H1 (cell line): ENCODE results near the gene ZNF334. TPM values are rescaled to one million over a fixed set of nuclear protein-coding genes. Genes with fewer than 3 reads are reported as not detected.

Experiments used
- ASH2L ChIP-seq: fragments of 200-600, 300-600 bp; sonication (generic); IDR thresholded peaks from one replicate; pipeline ENCODE4 v1.7.1; 2017; ENCODE audit warnings: low read length
- CHD1 ChIP-seq: IDR thresholded peaks from 2 replicates; pipeline ENCODE4 v1.6.1; 2012; ENCODE audit warnings: low read depth, low read length, improper control_type of control experiment
- CTBP2 ChIP-seq: IDR thresholded peaks from 2 replicates; pipeline ENCODE4 v1.7.0; 2011; ENCODE audit warnings: borderline replicate concordance, mild to moderate bottlenecking, moderate library complexity, mixed read lengths, low read length; ENCODE audit not compliant: insufficient read depth, insufficient read length
- HDAC6 ChIP-seq: IDR thresholded peaks from one replicate; pipeline ENCODE4 v1.7.1; 2012; ENCODE audit warnings: low read depth, mild to moderate bottlenecking, inconsistent platforms, low read length, moderate library complexity
- RAD21 ChIP-seq, 2 experiments: IDR thresholded peaks in 1 of 2; conservative IDR thresholded peaks in 1 of 2; 2 replicates each; pipeline ENCODE4 v1.6.1; 2011; ENCODE audit warnings: low read depth in 2 of 2, low read length in 2 of 2, improper control_type of control experiment in 1 of 2, inconsistent platforms in 1 of 2, mild to moderate bottlenecking in 1 of 2, moderate library complexity in 1 of 2
- SIN3A ChIP-seq, 2 experiments: IDR thresholded peaks in 1 of 2; conservative IDR thresholded peaks in 1 of 2; 2 replicates each; pipeline ENCODE4 v1.6.1; 2011 to 2012; ENCODE audit warnings: low read length in 2 of 2, improper control_type of control experiment in 1 of 2, low read depth in 1 of 2, mild to moderate bottlenecking in 1 of 2
- polyA plus RNA-seq, 7 experiments: library from polyadenylated mRNA; depleted of rRNA in 3 of 7; stranded (reverse) in 5 of 7; unstranded in 2 of 7; fragments of >200 nt in 5 of 7; fragments of 200-250 nt in 2 of 7; gene quantifications; 1 replicate in 5 of 7; 2 replicates in 1 of 7; 4 replicates in 1 of 7; pipeline versions ENCODE4 v1.2.1 to v1.2.3, GENCODE V29; 2011 to 2013; ENCODE audit warnings: missing spikeins in 2 of 7, mixed read lengths in 2 of 7
- total RNA-seq: library from RNA; stranded (reverse); fragmentation: NEBNext Ultra II Directional; extraction: Animal tissue kit (Norgen Biotek cat#: 25700); gene quantifications from 2 replicates; pipeline ENCODE4 v1.2.1, GENCODE V29; 2021

Gene ZNF334
- total and polyA plus RNA-seq, 2 of the 8 experiments (the other 6 are each of a cell fraction or from before 2014, with no cell fraction given), result 8.8 to 17.8 TPM

DNA sequence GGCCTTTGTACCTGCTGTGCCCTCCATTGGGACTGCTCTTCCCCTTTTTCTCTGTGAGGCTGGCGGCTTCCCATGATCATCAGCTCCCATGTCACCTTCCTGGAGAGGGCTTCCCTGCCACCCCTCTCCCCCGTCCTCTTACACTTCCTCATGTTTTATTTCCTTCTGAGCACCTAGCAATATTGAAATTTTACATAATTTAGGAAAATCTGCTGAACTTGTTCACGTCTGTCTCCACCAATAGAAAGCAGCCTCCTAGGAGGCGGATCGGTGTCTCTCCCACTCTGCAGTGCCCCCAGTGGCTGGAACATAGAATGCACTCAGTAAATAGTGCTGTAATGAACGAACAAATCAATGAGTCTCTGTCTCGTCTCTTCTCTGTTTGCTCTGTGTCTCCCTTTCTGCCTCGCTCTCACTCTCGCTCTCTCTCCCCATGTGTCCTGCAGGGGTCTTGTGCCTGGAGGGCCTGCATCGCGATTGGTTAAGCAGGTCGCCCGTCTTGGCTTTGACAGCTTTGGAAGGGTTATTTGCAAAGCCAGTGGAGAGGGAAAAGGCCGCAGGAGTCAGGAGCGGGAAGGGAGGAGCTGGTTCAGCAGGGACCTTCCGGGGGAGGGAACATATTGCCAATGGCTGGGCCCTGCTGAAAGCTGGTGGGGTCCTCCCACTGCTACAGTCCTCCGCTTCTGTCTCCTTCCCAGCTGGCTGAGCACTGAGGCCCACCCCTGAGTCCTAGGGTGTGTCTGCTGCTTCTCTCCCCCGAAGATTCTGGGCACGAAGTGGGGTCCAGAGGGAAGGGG is 49.2 kb upstream of the ZNF334 start (continued):
- TF ChIP-seq SIN3A (conservative IDR thresholded peaks at IDR 0.05 in 1 of 2, IDR thresholded peaks at IDR 0.05 in 1 of 2; ENCODE audit: low read depth in 1 of 2, low read length in 2 of 2) (peak in 1 of 2 experiments; percentile 33; a peak in 1 of 4 replicates), RAD21 (IDR thresholded peaks at IDR 0.05 in 1 of 2, conservative IDR thresholded peaks at IDR 0.05 in 1 of 2; ENCODE audit: low read depth in 2 of 2, low read length in 2 of 2) (peak; percentile 46 to 56), CTBP2 (no peak), CHD1 (no peak), HDAC6 (no peak), ASH2L (peak; percentile 47)
